ENCODE results near the gene SFMBT2.

GRCh38 chr10:7417103-7417623 lies 6.3 kb upstream of the SFMBT2 start:
- TF ChIP-seq, protein P1, sequence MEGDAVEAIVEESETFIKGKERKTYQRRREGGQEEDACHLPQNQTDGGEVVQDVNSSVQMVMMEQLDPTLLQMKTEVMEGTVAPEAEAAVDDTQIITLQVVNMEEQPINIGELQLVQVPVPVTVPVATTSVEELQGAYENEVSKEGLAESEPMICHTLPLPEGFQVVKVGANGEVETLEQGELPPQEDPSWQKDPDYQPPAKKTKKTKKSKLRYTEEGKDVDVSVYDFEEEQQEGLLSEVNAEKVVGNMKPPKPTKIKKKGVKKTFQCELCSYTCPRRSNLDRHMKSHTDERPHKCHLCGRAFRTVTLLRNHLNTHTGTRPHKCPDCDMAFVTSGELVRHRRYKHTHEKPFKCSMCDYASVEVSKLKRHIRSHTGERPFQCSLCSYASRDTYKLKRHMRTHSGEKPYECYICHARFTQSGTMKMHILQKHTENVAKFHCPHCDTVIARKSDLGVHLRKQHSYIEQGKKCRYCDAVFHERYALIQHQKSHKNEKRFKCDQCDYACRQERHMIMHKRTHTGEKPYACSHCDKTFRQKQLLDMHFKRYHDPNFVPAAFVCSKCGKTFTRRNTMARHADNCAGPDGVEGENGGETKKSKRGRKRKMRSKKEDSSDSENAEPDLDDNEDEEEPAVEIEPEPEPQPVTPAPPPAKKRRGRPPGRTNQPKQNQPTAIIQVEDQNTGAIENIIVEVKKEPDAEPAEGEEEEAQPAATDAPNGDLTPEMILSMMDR (IDR thresholded peaks at IDR 0.05; ENCODE audit: low read depth, low read length, poor library complexity, severe bottlenecking) = peak; percentile 46
- TF ChIP-seq EZH2phosphoT487 (IDR thresholded peaks at IDR 0.05; ENCODE audit: borderline replicate concordance, low read length) = no peak
